ENCODE measurements around the gene CIRBP.

- no peak for TF ChIP-seq EZH2phosphoT487 (IDR thresholded peaks at IDR 0.05; ENCODE audit: borderline replicate concordance, low read depth, low read length)
- no peak for TF ChIP-seq CTCF (conservative IDR thresholded peaks at IDR 0.05; ENCODE audit: low read length)
Measured at GRCh38 chr19:1293782-1294604, 24.9 kb downstream of the CIRBP start.

Measured in OCI-LY7 (cell line).